DOHH2 (cell line): ENCODE results near the gene C2CD5.
"Not testable (repeated sequence)": the region's sequence is repeated elsewhere in the genome, so short reads cannot be mapped to it uniquely, and the experiment has no call there.

Experiments used
- H3F3A ChIP-seq: fragments of 200-600 bp; sonication (generic), shearing (Covaris generic); 2 replicates; pipeline ENCODE4 v1.6.0; 2016; ENCODE audit warnings: antibody characterized with exemption, mild to moderate bottlenecking; ENCODE audit not compliant: control insufficient read depth, insufficient read depth
- H3K27ac ChIP-seq: fragments of 200-600 bp; sonication (generic); 2 replicates; pipeline ENCODE4 v1.5.1; 2014; ENCODE audit warnings: low read depth, mild to moderate bottlenecking, low read length, moderate library complexity
- H3K27me3 ChIP-seq: fragments of 200-600 bp; sonication (generic); 2 replicates; pipeline ENCODE4 v1.6.1; 2014; ENCODE audit warnings: mild to moderate bottlenecking, low read length, mixed read lengths; ENCODE audit not compliant: control insufficient read depth
- H3K36me3 ChIP-seq: fragments of 200-600 bp; sonication (generic); 2 replicates; pipeline ENCODE4 v1.6.1; 2014; ENCODE audit warnings: mild to moderate bottlenecking, low read length, moderate library complexity, mixed read lengths; ENCODE audit not compliant: control insufficient read depth
- H3K4me1 ChIP-seq: fragments of 200-600 bp; sonication (generic); 2 replicates; pipeline ENCODE4 v1.6.1; 2014; ENCODE audit warnings: mild to moderate bottlenecking, low read length, mixed read lengths; ENCODE audit not compliant: control insufficient read depth
- H3K4me2 ChIP-seq: fragments of 200-600 bp; sonication (generic); 2 replicates; pipeline ENCODE4 v1.6.0; 2014; ENCODE audit warnings: mild to moderate bottlenecking, low read length, moderate library complexity
- H3K4me3 ChIP-seq: fragments of 200-600 bp; sonication (generic); 2 replicates; pipeline ENCODE4 v1.5.1; 2014; ENCODE audit warnings: mild to moderate bottlenecking, low read length, mixed read lengths
- H3K79me2 ChIP-seq: fragments of 200-600 bp; sonication (generic); 2 replicates; pipeline ENCODE4 v1.6.1; 2014; ENCODE audit warnings: mild to moderate bottlenecking, low read length, mixed read lengths; ENCODE audit not compliant: control insufficient read depth
- H3K9me2 ChIP-seq: fragments of 200-600 bp; sonication (generic); replicated peaks from 2 replicates; pipeline ENCODE4 v1.6.1; 2014; ENCODE audit warnings: mild to moderate bottlenecking, low read length, mixed read lengths; ENCODE audit not compliant: control insufficient read depth
- H3K9me3 ChIP-seq: fragments of 200-600 bp; sonication (generic); 2 replicates; pipeline ENCODE4 v1.6.1; 2014; ENCODE audit warnings: antibody characterized with exemption, low read length, mixed read lengths; ENCODE audit not compliant: control insufficient read depth, insufficient read depth
- H4K20me1 ChIP-seq: fragments of 200-600 bp; sonication (generic); 2 replicates; pipeline ENCODE4 v1.6.0; 2014; ENCODE audit warnings: low read depth, mild to moderate bottlenecking, antibody characterized with exemption, low read length, moderate library complexity; ENCODE audit not compliant: control insufficient read depth, insufficient read depth
- EZH2phosphoT487 ChIP-seq: fragments of 200-600 bp; sonication (generic); IDR thresholded peaks from 2 replicates; pipeline ENCODE4 v1.6.1; 2017; ENCODE audit warnings: borderline replicate concordance, mild to moderate bottlenecking, antibody characterized with exemption, low read length, moderate library complexity, mixed read lengths
- TF ChIP-seq, protein P1 (sequence below): fragments of 200-600 bp; sonication (generic); IDR thresholded peaks from one replicate; pipeline ENCODE4 v1.5.1; 2014; ENCODE audit warnings: antibody characterized with exemption, mild to moderate bottlenecking, low read depth, low read length; ENCODE audit not compliant: poor library complexity, severe bottlenecking

C2CD5 gene

GRCh38 chr12:22562036-22563028 lies 18.0 kb upstream of the C2CD5 start:
- Histone ChIP-seq H3K4me1 (no peaks in the 10 kb centered on the region), H3K79me2 (no peaks in the 10 kb centered on the region), H3K4me2 (no peak overlapping the region), H3K9me2 (no peaks in the 10 kb centered on the region), H3K27me3 (peaks cover 7% of the 10 kb centered on the region; the same call in 1 of the 2 replicates), H3K9me3 (no peaks in the 10 kb centered on the region), H3K27ac (no peak overlapping the region), H3K36me3 (no peaks in the 10 kb centered on the region), H3K4me3 (no peak overlapping the region), H4K20me1 (no peaks in the 10 kb centered on the region), H3F3A (no peaks in the 10 kb centered on the region)
- no peak for TF ChIP-seq EZH2phosphoT487
- TF ChIP-seq, protein P1, sequence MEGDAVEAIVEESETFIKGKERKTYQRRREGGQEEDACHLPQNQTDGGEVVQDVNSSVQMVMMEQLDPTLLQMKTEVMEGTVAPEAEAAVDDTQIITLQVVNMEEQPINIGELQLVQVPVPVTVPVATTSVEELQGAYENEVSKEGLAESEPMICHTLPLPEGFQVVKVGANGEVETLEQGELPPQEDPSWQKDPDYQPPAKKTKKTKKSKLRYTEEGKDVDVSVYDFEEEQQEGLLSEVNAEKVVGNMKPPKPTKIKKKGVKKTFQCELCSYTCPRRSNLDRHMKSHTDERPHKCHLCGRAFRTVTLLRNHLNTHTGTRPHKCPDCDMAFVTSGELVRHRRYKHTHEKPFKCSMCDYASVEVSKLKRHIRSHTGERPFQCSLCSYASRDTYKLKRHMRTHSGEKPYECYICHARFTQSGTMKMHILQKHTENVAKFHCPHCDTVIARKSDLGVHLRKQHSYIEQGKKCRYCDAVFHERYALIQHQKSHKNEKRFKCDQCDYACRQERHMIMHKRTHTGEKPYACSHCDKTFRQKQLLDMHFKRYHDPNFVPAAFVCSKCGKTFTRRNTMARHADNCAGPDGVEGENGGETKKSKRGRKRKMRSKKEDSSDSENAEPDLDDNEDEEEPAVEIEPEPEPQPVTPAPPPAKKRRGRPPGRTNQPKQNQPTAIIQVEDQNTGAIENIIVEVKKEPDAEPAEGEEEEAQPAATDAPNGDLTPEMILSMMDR, result no peak

DNA sequence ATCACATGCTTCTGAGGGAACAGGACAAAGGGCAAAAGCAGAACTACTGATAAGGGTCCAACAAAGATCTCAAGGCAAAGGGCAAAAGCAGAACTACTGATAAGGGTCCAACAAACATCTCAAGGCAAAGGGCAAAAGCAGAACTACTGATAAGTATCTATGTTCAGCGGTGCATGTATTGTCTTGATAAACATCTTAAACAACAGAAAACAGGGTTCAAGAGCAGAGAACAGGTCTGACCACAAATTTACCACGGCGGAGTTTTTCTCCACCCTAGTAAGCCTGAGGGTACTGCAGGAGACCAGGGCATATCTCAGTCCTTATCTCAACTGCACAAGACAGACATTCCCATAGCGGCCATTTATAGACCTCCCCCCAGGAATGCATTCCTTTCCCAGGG lies 10.4 kb upstream of the C2CD5 start:
- H3K79me2 ChIP-seq, H3K36me3 ChIP-seq, H3K4me2 ChIP-seq, H4K20me1 ChIP-seq, H3K9me2 ChIP-seq, H3K4me1 ChIP-seq, H3F3A ChIP-seq, H3K9me3 ChIP-seq, H3K27me3 ChIP-seq, H3K4me3 ChIP-seq, H3K27ac ChIP-seq: not testable (repeated sequence)

- TF ChIP-seq, protein P1, result no peak
- TF ChIP-seq EZH2phosphoT487, result no peak
- no peak overlapping the region for H3K27ac ChIP-seq
- no peaks in the 10 kb centered on the region for H3K79me2 ChIP-seq
- no peaks in the 10 kb centered on the region for H3K9me2 ChIP-seq
- no peaks in the 10 kb centered on the region for H3K9me3 ChIP-seq
- H3K4me3 ChIP-seq, result no peak overlapping the region
- no peaks in the 10 kb centered on the region for H3K36me3 ChIP-seq
- no peaks in the 10 kb centered on the region for H3K27me3 ChIP-seq
- H3F3A ChIP-seq, result no peaks in the 10 kb centered on the region
- no peak overlapping the region for H3K4me2 ChIP-seq
- no peaks in the 10 kb centered on the region for H4K20me1 ChIP-seq
- no peaks in the 10 kb centered on the region for H3K4me1 ChIP-seq
Observed at GRCh38 chr12:22551624-22552023, 7.3 kb upstream of the C2CD5 start.

GRCh38 chr12:22545255-22545654 lies 913 bp upstream of the C2CD5 start:
- H3K36me3 ChIP-seq, result peaks cover 8% of the 10 kb centered on the region
- peak overlapping the region; percentile 97; the same call in 1 of the 2 replicates for H3K4me2 ChIP-seq
- TF ChIP-seq, protein P1, result no peak
- TF ChIP-seq EZH2phosphoT487, result no peak
- no peaks in the 10 kb centered on the region for H4K20me1 ChIP-seq
- no peak overlapping the region for H3K4me3 ChIP-seq
- H3K27me3 ChIP-seq, result no peaks in the 10 kb centered on the region
- peaks cover 18% of the 10 kb centered on the region for H3K4me1 ChIP-seq
- no peaks in the 10 kb centered on the region for H3K9me2 ChIP-seq
- H3K9me3 ChIP-seq, result no peaks in the 10 kb centered on the region
- H3K79me2 ChIP-seq, result peaks cover 26% of the 10 kb centered on the region
- H3K27ac ChIP-seq, result no peak overlapping the region
- no peaks in the 10 kb centered on the region; the same call in 1 of the 2 replicates for H3F3A ChIP-seq
